GM21360 (cell line): ENCODE measurements around the gene SFI1.
"Not testable (repeated sequence)": the region's sequence is repeated elsewhere in the genome, so short reads cannot be mapped to it uniquely, and the experiment has no call there.

Source experiments
- ATAC-seq: cut with Tn5 transposase; IDR thresholded peaks from one replicate; pipeline ENCODE4 v1.9.1; 2021; ENCODE audit warnings: mild to moderate bottlenecking, moderate library complexity; ENCODE audit not compliant: unreplicated experiment

Gene SFI1

DNA sequence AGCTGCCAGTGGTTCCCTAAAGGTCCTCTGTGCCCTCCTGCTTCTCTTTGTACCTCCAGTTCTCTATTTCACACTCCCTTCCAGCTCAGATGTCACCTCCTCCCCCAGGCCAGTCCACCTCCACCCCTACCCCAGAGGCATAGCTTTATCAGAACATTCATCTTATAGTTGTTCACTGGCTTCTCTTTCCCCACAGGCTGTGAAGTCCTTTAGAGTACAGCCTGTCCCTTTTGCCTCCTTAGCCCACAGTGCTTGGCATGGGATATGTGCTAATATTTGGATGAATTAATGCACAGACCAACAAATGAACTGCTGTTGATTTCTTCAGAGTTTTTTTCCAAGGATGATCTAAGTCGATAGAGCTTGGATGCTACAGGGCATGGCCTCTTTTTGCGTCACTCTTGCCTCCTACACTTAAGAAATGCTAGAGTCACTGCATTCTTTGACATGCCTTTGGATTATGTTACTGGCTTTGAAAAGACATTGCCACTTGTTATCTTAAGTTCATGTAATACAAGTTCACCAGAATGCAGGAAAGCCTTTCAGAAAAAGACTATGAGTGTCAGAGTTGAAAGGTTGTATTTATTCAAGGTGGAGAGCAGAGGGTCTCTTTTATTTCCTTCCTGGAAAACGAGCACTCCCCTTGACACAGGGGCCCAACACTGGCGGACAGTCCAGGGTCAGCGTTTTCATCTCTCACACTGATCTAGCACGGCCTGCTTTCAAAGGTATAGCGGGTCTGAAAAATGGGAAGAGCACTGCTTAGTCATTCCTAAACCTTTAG, 90.0 kb downstream of the SFI1 start:
- ATAC-seq = no peak

DNA sequence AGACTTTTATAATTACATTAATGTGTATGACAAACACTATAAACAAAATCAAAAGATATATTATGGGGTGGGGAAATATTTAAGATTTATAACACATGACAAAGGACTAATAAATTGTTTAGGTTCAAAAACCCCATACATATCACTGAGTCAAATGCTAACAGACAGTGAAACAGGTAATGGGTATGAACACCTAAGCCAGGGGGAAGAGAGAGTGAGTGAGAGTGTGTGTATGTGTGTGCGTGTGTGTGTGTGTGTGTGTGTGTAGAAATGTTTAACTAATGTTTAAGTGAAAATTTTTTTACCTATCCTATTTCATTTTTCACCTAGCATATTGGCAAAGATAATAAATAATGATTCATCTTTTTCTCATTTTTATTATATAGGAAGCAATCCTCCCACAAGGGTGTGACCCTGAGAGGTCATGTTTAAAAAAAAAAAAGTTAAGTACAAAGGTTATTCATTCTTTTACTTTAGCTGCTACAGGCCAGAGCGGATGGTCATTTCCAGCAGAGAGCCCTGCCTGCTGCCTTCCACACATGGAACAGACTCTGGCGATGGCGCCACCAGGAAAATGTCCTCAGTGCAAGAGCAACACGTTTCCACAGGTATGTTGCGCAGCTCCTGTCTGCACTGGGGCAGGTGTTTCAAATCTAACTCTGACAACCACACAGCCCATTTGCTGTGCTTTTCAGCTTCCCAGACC, 92.8 kb downstream of the SFI1 start:
- no peak for ATAC-seq

GRCh38 chr22:31590161-31590560, 93.8 kb downstream of the SFI1 start:
- ATAC-seq = not testable (repeated sequence)

GRCh38 chr22:31595271-31595670, 98.9 kb downstream of the SFI1 start:
- no peak for ATAC-seq

DNA sequence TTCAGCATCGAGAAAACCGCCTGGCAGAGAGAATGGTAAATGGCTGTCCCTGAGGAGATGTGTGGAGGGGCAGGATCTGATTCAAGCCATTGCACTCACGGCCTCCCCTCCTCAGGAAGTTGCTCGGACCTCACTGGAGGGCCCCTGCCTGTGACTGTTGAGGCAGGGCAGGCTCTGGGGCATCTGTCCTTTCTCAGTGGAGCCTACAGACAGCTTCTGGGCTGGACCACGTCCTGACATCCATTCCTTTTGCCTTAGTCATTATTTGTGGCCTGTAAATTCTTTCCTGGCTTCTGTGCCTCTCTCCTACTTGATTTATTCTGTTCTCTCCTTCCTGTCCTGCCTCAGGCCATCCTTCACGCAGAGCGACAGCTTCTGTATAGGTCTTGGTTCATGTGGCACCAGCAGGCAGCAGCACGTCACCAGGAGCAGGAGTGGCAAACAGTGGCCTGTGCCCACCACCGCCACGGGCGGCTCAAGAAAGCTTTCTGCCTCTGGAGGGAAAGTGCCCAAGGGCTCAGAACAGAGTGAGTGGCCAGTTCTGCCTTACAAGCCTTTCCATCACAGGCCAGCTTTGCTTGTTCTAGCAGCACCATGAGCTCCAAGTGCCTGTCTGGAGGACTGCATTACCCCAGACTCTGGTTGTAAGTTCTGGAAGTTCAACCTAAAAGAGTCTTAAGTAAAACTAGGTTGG, 106.1 kb downstream of the SFI1 start:
- ATAC-seq = no peak

- ATAC-seq = no peak
Observed at GRCh38 chr22:31603081-31603525, 106.8 kb downstream of the SFI1 start.

GRCh38 chr22:31603574-31603973, 107.2 kb downstream of the SFI1 start:
- ATAC-seq = no peak

- no peak for ATAC-seq
Observed at GRCh38 chr22:31604137-31604705, 107.9 kb downstream of the SFI1 start.

DNA sequence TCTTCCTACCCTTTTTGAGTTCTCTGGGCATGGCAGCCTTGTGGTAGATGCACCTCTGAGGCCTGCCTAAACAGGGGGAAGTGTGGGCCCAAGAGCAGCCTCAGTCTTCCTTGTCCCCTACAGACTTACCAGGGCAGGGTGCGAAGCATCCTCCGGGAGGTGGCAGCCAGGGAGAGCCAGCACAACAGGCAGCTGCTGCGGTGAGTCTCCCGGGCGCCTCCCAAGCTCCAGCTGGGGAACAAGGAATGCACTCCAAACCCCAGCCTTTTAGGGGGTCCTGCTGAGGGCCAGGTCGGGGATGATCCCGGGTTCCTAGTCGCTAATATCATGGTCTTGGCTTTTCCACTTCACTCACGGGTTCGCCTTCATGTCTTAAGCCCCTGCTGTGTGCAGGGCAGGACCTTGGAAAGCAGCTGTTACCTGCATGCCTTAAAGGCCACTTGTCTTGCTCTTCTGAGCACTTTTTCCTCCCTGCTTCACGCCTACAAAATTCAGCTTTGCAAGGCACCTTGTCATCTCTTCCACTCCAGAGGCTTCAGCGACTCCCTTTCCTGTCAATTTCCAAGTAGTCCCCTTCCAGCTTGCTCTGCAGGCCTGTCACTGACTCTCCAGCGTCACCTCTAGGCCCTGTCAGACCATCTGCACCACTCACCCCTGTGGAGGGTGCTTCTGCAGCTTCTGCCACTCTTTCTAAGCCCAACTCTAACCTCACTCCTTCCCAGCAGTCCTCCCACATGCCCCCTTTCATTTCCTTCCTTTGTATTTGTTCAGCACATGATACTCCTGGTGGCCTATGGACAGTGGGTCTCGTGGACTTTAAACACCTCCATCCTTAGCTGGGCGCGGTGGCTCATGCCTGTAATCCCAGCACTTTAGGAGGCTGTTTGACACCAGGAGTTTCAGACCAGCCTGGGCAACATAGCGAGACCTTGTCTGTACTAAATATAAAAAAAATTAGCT, 108.7 kb downstream of the SFI1 start:
- ATAC-seq = no peak

GRCh38 chr22:31605851-31606585, 109.7 kb downstream of the SFI1 start:
- ATAC-seq = no peak

DNA sequence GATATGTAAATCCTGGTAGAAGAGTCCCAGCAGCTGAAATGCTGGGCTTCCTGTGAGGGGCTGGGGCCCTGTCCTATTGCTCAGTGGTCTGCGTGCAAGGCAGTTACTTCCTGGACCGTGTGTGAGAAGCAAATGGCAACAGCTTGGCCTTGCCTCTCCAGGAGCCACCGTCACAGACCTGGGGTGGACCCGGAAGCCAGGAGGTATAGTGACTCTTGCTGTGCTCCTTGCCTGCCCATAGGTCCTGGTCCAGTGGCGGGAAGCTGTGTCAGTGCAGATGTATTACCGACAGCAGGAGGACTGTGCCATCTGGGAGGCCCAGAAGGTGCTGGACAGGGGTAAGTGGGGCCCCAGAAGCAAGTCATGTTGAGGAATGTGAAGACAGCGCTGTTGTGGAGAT, 111.4 kb downstream of the SFI1 start:
- ATAC-seq = no peak

GRCh38 chr22:31609716-31610115, 113.4 kb downstream of the SFI1 start:
- ATAC-seq = no peak

DNA sequence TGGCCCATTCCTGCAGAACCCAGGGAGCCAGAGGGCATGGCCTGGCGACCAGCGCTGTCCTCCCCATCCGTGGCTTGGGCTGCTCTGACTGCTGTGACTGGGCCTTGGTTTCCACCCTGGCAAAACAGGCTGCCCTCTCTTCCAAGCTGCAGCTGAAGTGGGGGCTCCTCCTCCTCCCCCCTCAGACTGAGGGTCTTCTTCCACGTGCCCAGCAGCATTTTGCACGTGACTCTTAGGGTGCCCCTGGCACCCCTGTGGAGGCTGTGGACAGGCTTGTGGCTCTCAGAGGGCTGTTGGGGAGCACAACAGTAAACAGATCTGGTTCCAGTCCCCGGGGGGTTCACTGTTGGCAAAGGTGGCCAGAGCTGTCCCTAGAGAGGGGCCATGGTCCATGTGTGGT, 114.3 kb downstream of the SFI1 start:
- ATAC-seq = no peak

GRCh38 chr22:31611061-31611760, 114.9 kb downstream of the SFI1 start:
- ATAC-seq = no peak

GRCh38 chr22:31612891-31613285, 116.6 kb downstream of the SFI1 start:
- ATAC-seq = no peak

- ATAC-seq = no peak
Observed at GRCh38 chr22:31613286-31613903, 117.1 kb downstream of the SFI1 start.

- ATAC-seq = no peak
Observed at GRCh38 chr22:31613904-31614296, 117.6 kb downstream of the SFI1 start.

GRCh38 chr22:31614781-31615490, 118.6 kb downstream of the SFI1 start:
- no peak for ATAC-seq
